Neutrophil (primary cell): ENCODE measurements around the gene TMEM181.

Experiments
- H3K27ac ChIP-seq: fragments of 200-600 bp; sonication (generic); 2 replicates; pipeline ENCODE4 v1.5.1; 2016; ENCODE audit warnings: mild to moderate bottlenecking, moderate library complexity
- H3K27me3 ChIP-seq: fragments of 200-600 bp; sonication (generic); 2 replicates; pipeline ENCODE4 v1.6.0; 2016; ENCODE audit warnings: mild to moderate bottlenecking
- H3K36me3 ChIP-seq: fragments of 200-600 bp; sonication (generic); 2 replicates; pipeline ENCODE4 v1.5.1; 2017
- H3K4me1 ChIP-seq, 2 experiments: fragments of 200-600 bp in 1 of 2; sonication (generic) in 1 of 2; 1 replicate in 1 of 2; 2 replicates in 1 of 2; pipeline versions ENCODE4 v1.5.1 to v1.6.1; 2013 to 2016; ENCODE audit warnings: low read depth in 1 of 2, low read length in 1 of 2, mild to moderate bottlenecking in 1 of 2, moderate library complexity in 1 of 2; ENCODE audit not compliant: control insufficient read depth in 1 of 2, insufficient read depth in 1 of 2
- H3K4me3 ChIP-seq, 2 experiments: fragments of 200-600 bp in 1 of 2; sonication (generic) in 1 of 2; 1 replicate in 1 of 2; 2 replicates in 1 of 2; pipeline ENCODE4 v1.5.1; 2013 to 2016; ENCODE audit warnings: low read depth in 1 of 2, low read length in 1 of 2, mild to moderate bottlenecking in 1 of 2, moderate library complexity in 1 of 2
- H3K9me3 ChIP-seq: fragments of 200-600 bp; sonication (generic); 2 replicates; pipeline ENCODE4 v1.5.1; 2016
- CTCF ChIP-seq: fragments of 200-600 bp; sonication (generic); IDR thresholded peaks from 2 replicates; pipeline ENCODE4 v1.5.1; 2016; ENCODE audit warnings: antibody characterized with exemption

TMEM181 gene

GRCh38 chr6:158607411-158608170 is 47.7 kb downstream of the TMEM181 start:
- H3K9me3 ChIP-seq: no peaks in the 10 kb centered on the region
- H3K36me3 ChIP-seq: peaks cover 51% of the 10 kb centered on the region
- H3K4me1 ChIP-seq: no peaks in the 10 kb centered on the region
- no peaks in the 10 kb centered on the region for H3K27me3 ChIP-seq
- TF ChIP-seq CTCF: no peak
- no peak overlapping the region for H3K4me3 ChIP-seq
- no peak overlapping the region for H3K27ac ChIP-seq

GRCh38 chr6:158608221-158608620 is 48.3 kb downstream of the TMEM181 start:
- H3K4me1 ChIP-seq: no peaks in the 10 kb centered on the region
- H3K27ac ChIP-seq: no peak overlapping the region

GRCh38 chr6:158609455-158610155 is 49.7 kb downstream of the TMEM181 start:
- peaks cover 51% of the 10 kb centered on the region for H3K36me3 ChIP-seq

More at GRCh38 chr6:158608221-158608620, 48.3 kb downstream of the TMEM181 start:
- Histone ChIP-seq H3K36me3 (peaks cover 51% of the 10 kb centered on the region), H3K9me3 (no peaks in the 10 kb centered on the region), H3K4me3 (no peak overlapping the region), H3K27me3 (no peaks in the 10 kb centered on the region)
- no peak for TF ChIP-seq CTCF

GRCh38 chr6:158610319-158610968 is 50.6 kb downstream of the TMEM181 start:
- Histone ChIP-seq H3K4me3 (no peak overlapping the region), H3K27me3 (no peaks in the 10 kb centered on the region), H3K4me1 (no peaks in the 10 kb centered on the region), H3K36me3 (peaks cover 51% of the 10 kb centered on the region), H3K27ac (no peak overlapping the region), H3K9me3 (no peaks in the 10 kb centered on the region)
- no peak for TF ChIP-seq CTCF

More at GRCh38 chr6:158609455-158610155, 49.7 kb downstream of the TMEM181 start:
- no peak for TF ChIP-seq CTCF
- H3K27ac ChIP-seq: no peak overlapping the region
- no peaks in the 10 kb centered on the region for H3K4me1 ChIP-seq
- H3K9me3 ChIP-seq: no peaks in the 10 kb centered on the region
- no peak overlapping the region for H3K4me3 ChIP-seq
- no peaks in the 10 kb centered on the region for H3K27me3 ChIP-seq

- TF ChIP-seq CTCF: no peak
- peaks cover 47% of the 10 kb centered on the region for H3K36me3 ChIP-seq
- H3K4me3 ChIP-seq: no peak overlapping the region
- H3K27me3 ChIP-seq: no peaks in the 10 kb centered on the region
- no peaks in the 10 kb centered on the region for H3K9me3 ChIP-seq
- no peaks in the 10 kb centered on the region for H3K4me1 ChIP-seq
- no peak overlapping the region for H3K27ac ChIP-seq
Measured at GRCh38 chr6:158611039-158611438, 51.1 kb downstream of the TMEM181 start.
